HL-60/S4 treated with phorbol 12-myristate 13-acetate at 8.2 ng/mL for 4 days and 3 days (cell line): ENCODE data around the gene ATP11C.

ENCODE experiments used
- in situ Hi-C: fragments of 300-500 bp; cut with MboI; formaldehyde crosslinking; loops from 2 replicates; pipeline ENCODE4 v1.15.0; 2022; ENCODE audit warnings: low sequenced_read_pairs

Gene ATP11C

DNA sequence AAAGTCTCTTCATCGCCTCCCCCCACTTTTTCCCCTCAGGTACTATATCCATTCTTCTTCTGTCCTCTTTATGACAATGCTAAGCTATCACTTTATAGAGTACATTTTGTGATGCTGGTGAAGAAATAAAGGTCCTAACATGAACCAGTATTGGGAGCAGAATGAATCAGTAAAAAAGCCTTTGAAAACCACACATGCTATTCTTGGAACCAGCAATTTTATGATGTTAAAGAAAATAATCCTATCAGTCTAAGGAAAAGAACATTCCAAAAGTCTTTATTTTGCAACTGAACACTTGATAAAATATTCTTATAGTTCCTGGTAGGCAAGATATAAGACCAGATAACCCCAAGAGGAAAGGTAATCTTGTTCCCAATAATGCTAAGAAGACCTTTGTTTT is 117.1 kb downstream of the ATP11C start:
- in situ Hi-C loops = no loop called here

DNA sequence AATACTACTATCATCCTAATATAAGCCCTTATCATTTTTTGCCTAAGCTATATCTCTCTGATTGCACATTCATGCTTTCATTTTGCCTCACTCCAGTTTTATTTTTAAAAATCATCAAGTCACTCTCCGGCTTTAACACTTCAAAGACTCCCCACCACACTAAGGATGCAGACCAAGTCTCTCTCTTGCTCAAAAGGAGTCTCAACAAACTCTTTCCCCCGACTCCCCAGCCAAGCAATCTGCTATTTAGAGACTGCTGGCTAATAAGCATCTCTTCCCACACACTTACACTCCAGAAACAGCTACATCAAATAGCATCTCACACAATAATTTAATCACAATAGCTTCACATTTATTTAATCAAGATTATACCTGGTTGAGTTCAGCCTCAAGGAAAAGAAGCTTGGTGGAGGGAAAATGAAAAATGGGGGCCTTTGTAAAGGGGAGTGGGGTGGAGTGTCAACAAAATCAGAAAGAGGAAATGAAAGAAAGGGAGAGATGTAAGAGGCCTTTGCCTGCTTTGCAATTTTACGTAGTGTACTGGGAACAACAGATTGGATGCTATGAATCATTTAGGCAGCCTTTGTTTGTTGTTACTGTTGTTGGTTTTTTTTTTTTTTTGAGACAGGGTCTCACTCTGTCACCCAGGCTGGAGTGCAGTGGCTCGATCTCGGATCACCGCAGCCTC is 120.8 kb downstream of the ATP11C start:
- in situ Hi-C loops = no loop called here

DNA sequence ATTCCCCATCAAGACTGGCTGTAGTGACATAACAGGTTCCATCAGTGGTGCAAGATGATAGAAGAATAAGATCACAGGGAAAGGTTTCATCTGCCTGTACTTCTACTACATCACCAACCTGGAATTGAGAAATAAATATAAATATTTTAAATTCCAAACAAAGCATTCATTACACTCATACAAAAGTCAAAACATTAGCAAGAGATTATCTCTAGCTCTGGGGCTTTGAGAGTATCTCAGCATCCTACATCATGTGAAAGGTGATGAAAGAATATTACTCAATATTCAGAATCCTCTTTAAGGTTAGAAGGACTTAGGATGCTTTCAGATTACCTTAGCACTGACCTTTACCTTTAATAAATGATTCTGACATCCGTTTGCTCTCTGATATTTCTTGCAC is 128.4 kb downstream of the ATP11C start:
- in situ Hi-C loops = no loop called here

DNA sequence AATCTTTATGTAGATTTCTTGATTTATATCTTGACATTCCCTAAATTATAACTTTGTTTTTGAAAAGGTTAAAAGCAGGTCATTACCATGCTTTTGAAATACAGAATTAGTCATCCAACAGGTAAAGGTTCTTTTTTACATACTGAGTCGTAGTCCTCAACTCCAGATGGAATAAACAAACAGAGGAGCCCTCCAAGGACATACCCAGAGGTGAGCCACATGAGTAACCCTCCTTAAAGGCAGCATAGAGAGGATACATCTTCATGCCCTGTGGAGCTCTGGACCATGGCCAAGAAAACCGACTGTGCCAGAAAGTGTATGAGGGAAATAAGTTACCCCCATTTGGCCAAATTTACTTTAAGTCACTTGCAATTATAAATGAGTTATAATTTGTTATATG is 129.6 kb downstream of the ATP11C start:
- in situ Hi-C loops = no loop called here

DNA sequence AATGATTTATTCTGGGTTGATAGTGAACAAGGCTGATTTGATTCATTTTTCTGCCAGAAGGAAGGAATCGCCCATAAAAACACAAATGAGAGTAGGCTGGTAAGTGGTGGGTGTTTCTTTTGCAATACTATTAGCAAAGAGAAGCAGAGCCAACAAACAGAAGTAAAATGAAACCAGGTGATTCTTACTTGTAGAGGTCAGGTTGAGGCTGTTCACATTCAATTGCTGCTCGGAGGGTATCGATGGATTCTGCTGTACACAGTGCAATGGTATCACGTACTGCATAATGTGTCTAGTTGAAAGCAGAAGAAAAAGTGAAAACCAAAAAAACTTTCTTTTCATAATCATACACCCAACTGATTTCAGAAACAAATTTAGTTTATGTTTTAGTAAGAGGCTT is 130.8 kb downstream of the ATP11C start:
- in situ Hi-C loops = no loop called here

DNA sequence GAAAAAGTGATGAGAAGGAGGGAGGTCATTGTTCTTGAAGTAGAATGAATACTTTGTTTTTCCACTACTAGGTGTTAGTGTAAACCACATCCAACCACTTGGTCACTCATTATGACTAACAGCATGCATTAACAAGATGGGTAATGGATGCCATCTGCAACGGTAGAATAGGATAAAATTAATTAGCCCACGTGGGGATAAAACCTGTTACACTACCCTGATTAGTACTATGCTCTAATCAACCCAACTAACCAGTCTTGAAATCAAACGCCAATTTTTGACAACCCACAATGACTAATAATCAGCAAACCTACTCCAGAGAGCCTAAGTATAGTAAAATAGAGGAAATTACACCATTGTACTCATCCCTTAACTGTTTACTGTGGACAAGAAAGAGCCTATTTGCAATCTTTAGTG is 131.4 kb downstream of the ATP11C start:
- in situ Hi-C loops = no loop called here

DNA sequence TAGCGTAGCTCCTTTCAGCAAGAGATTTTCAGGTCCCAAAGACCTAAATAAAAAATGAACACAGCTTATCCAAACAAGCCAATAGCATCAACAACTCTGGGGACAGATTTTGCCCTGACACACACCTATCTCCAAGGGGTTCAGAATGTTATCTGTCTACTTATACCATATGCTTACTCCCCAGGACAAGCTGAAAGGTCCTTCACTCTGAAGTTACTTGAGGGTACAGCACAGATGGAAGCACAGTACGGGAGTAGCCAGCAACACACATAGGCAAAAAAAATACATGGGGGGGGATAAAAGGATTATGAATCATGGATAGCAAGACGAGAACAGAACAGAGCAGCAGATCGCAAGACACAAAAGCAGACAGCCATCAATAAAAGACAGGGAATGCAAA is 134.2 kb downstream of the ATP11C start:
- in situ Hi-C loops = no loop called here

DNA sequence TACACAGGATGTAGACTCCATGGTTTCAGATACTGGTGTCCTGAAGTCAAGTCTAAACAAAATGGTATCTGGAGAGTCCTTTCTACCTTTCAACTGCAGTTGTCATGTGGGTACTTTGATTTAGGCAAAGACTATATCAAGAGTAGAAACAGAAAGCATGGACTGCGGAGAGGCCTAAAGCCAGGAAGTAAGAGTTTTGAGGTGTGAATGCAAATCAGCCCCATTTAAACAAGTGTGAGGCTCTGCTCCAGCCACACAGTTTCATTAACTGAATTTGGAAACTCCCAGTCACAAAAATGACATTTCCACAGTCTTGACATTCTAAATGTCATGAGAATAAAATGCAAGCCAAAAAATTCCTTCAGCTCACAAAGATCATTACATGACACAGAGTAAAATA is 137.7 kb downstream of the ATP11C start:
- in situ Hi-C loops = no loop called here

DNA sequence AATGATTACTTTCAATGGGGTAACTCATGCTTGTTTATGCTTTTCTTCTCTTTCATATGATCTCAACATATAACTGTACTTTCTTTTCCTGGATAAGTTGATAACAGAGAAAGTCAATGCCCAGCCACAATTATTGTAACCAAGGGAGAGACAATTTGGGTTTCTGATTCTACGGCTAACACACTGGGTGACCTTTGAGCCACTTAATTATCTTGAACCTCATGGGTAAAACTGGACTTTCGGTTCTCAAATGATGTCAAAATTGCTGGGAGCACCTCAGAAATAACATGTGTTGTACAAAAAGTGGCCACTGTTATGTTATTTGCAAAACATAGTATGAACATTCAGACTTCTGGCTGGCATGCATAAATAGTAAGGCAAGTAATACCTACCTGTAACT is 145.3 kb downstream of the ATP11C start:
- in situ Hi-C loops = no loop called here

DNA sequence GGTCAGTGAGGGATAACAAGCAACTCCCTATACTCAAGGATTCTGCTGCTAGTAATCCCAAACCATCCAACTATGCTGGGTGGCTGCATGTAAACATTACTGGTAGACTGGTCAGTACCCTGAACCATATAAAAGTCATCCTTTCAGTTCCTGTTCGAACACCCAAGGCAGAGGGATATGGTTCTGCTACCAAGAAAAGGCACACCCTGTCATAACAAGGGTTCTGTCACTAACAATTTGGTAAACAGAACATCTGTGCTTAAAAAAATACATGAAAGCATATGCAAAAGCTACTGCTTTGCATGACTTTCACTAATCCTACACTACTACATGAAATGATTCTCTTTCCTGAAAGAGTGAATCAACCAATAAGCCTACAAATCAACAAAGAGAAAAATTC is 148.0 kb downstream of the ATP11C start:
- in situ Hi-C loops = no loop called here

DNA sequence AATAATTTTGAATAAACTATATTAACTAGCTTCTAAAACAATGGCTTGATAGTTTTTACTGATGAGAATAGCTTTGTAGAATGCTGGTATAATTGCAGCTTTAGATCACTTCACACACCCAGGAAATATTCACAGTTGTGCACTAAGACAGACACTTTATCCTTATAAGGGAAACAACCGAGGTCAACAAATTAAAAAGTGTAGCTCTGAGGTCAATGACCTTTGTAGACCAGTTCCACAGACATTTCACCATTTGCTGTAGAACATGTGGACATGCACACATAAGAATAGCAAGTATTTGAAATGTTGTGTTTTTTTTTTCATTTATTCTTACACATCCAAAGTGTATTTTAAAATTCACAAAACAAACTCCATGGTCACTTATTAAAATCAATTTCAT is 148.9 kb downstream of the ATP11C start:
- in situ Hi-C loops = no loop called here

DNA sequence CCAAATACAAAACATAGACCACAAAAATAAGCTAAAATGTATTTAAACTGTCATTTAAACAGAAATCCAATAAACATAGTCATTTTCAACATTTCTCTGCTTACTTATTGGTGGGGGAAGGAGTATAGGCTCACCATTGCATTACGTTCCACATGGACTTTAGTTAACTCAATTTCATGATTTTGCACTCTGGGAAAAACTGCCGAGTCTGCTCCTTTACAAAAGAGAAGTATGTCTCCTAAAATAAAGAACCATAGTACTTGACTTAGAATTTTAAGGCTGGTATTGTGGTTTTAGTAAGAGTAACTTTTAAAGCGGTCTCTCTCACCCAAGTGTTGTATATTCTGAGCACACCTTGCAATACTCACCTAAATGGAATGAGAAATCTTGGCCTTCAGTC is 149.8 kb downstream of the ATP11C start:
- in situ Hi-C loops = no loop called here

DNA sequence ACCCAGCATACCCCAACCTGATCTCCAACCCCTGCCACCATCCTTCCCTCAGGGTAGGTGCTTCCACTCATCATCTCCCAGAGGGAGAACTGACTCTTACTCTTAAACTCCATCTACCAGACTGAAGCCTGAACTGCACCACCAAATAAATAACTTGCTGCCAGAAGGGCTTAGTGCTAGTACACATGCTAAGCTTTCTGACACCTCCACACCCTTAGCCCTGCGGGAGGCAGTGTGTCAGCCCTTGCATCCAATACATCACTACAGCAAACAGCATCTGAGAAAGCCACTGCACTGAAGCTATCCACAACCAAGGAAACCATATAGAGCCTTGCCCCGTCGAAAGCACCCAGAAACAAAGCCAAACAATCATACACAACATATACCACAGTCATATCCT is 156.3 kb downstream of the ATP11C start:
- in situ Hi-C loops = no loop called here

DNA sequence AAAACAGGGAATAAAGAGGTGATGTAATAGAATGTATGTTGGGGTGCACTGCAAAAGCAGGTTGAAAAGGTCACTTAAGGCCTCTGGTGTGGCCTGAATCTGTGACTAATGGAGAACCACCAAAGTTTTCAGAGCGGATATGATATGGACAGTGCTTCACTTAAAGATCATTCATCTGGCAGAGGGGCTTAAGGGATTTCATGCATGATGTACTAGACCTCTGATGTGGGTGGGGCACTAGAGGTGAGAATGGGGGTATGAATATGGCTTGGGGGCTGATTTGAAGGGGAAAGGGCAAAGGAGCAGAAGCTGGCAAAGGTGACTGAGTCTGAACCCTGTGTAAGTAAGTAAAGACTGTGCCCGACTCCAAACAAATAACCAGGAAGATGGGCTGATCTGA is 162.5 kb downstream of the ATP11C start:
- in situ Hi-C loops = no loop called here

DNA sequence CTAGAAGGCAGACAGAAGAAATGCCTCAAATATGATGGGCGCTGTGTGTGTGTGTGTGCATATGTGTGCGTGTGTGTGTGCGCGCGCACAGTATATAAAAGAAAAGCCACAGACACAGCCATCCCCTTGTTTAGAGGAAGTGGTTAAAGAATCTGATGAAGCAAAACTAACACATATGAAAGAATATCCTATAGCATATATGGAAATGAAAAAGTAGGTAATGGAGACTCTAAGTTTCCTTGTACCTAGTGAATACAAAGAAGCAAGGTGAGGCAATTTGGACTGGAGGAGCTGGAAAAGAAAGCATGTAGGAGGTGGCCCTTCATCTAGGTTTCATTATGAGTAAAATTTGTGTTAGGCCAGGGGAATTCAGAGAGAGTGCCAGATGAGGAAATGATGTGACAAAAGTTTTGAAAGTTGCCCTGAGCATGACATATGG is 166.3 kb downstream of the ATP11C start:
- in situ Hi-C loops = no loop called here

DNA sequence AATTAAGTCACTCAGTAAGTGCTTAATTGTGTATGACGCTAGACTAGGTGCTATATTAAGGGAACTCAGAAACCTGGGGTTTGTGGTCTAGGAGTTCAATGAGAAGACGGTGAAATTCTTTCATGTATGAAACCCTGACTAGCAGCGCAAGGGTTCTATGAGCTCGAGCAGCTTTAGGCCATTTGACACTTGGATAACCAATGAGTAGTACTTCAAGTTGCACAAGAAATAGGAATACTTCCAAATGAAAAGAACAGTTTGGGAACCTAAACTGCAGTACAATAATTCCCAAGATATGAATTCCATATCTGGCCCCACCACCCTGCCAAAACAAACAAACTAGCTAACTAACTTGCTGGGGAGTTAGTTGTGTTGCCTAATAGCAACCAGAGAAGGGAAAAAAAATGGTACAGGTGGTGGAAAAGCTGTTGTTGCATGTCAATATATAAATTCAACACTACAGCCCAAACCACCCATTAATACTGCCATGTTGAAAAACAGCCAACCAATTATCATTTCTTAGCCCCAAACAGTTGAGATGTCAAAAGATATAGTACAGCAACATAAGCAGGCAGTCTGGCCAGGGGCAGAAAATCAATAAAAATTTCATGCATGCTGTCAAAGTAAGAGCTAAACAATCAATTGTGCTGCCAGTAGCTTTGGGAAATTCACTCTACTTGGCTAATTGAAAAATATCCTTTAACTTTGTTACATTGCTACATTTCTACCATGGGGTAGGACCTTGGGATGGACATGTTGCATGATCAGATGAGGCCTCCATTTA is 170.3 kb downstream of the ATP11C start:
- in situ Hi-C loops = no loop called here

DNA sequence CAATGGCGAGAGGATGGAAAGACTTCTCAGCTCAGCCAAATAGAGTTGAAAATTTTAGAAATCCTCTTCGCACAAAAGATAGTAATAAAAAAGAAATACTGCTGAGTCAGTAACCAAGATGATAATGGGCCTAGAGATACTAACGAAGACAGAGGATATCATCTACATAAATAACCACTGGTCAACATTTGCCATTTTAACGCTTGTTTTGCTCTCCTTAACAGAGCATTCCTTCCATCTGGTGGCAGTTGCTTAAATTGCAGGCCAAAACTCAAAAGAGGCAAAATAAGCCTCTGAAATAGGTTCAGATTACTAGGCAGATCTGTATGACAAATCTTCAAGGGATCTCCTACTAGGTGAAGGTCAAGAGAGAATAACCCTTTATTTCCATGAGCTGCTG is 173.2 kb downstream of the ATP11C start:
- in situ Hi-C loops = no loop called here

DNA sequence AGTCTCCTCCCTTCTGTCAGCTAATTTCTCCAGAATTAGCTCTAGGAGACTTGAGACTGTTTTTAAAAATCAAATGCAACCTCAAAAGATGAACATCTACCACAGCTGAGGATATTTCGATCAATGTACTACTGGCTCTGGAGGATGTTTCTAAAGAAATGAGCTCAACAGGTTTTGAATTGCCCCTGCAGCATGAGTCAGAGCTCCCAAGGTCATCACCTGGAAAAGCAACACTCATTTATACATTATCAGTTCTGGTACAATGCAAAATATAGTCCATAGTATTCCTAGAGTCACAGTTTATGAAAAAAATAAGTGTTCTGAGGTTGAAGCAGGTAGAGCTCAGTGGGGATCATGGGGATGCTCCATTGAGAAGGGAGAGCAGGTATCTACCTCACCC is 174.0 kb downstream of the ATP11C start:
- in situ Hi-C loops = no loop called here

DNA sequence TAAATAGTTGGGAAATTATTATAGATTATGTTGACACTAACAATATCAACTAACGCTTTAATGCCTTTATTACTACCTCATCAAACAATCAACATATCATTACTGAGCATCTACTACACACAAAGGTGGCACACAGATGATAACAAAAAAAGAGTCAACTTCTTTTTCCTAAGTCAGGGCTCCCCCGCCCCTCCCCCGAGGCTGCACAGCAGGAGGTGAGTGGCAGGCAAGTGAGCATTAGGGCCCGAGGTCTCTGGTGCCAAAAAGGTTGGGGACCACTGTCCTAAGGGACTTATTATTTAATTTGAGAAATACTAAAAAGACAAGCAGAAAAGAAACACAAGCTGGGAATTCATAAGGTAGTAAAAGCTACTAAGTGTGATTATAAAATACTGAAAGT is 174.6 kb downstream of the ATP11C start:
- in situ Hi-C loops = no loop called here

DNA sequence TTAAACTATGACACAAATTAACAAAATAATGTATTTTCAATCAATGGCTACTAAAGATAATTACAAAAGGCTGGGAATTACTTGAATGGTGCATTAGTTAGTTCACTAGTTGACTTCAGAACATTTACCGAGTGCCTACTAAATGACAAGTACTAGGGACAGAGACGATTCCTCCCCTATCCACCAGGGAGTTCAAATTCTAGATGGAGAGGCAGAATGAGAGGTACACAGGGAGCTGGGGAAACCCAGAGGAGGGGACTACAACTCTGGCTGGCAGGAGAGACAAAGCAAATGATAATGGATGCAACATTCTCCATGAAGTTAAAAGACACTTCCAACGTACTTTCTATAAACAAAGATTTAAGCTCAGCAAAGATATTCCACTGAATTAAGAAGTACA is 181.8 kb downstream of the ATP11C start:
- in situ Hi-C loops = no loop called here

DNA sequence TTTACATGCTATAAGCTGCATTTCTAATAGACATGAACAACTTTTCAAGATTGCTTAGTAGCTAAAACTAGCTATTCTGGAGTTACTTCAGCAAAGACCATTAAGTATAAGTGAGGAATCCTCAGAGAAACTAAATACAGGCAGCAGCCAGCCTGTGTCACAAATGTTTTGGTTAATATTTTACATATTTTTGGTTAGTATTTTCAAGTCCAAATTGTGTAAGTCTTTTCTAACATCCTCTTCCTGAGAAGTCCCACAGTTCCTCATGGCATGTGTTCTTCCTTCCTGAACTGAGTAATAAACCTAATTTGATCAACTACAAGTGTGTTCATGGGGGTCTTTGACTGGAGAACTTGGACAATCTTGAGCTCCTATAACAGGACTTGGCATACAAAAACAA is 182.5 kb downstream of the ATP11C start:
- in situ Hi-C loops = no loop called here

DNA sequence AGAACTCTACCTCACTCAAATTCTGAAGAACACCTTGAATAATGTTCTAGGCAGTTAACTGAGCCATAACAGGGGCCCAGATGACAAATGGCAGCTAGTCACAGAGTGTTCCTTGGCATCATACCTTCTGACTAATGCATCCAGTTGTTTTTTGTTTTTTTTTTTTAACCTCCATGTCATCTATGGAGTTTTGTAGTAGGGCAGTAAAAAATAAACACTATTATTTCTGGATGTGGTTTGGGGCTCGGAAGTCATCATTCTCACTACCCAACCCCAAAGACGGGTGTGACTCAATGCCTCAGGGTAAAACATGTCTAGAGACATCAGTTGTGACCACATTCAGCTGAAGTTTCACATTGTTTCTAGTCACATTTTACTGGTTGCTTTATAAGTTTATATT is 193.7 kb downstream of the ATP11C start:
- in situ Hi-C loops = no loop called here

DNA sequence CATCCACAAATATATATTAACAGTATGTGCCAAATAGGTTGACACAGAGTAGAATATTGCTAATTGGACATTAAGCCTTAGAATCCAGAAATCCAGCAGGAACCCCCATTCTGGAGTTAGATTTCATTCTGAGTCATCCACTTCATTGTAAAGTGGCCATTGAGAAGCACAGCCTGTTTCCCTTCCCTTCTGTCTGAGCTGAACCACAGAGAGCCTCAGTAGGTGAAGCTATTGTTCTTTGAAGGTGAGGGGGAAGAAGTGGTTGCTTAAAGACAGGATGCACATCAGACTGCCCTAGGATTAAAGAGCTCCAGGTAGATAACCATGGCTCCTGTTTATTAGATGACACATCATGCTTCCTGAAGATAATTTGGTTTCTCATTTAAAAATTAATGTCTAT is 194.3 kb downstream of the ATP11C start:
- in situ Hi-C loops = no loop called here
